Measurements from ENCODE around the gene WNK4. TPM values are rescaled to one million over a fixed set of nuclear protein-coding genes. Genes with fewer than 3 reads are reported as not detected.
A peak's percentile ranks its signal among the peaks of the same experiment; 100 is the strongest.

WNK4 gene
- total RNA-seq, 2 experiments from 2014 or later: 0.42 to 0.74 TPM

DNA sequence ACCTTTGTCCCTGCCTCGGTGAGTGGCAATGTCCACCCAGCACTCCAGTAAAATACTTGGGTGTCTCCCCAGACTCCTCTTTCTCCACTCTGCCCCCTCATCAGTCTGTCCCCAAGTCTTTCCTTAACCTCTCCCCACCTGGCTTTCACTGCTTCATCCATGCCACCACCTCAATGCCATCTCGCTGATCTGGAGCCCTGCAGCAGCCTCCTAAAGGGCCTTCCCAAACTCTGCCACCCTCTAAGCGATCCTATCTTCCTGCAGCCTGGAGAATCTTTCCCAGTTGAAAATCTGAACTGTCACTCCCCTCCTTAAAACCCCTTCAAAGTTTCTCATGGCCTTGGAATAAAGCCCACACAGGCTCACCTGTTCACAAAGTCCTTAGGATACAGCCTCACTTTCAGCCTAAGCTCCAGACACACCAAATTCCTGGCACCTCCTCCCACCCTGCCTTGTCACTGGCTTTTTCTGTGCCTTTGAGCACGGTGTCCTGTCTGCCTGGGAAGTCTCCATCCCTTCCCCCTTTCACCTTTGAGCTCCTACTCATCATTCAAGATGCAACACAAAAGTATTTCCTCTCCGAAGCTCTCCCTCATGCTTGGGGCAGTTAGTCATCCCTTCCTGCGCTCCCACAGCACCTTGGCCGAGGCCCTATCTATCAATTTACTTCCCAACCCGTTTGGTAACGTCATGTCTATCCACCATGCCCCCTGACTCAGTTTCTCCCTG, 2.8 kb downstream of the WNK4 start:
- intact Hi-C loops (cut with DNase I, micrococcal nuclease): no loop called here
- peaks cover 30% of the 10 kb centered on the region for H3K4me1 ChIP-seq (ENCODE audit: insufficient read depth, low read length)
- CTCF ChIA-PET: no interaction called here
- Mint-ChIP-seq H3K4me3 (no peak overlapping the region), H3K27me3 (peaks cover 73% of the 10 kb centered on the region), H3K36me3 (ENCODE audit: low read depth) (peaks cover 19% of the 10 kb centered on the region), H3K27ac (no peak overlapping the region), H3K4me1 (ENCODE audit: low read depth) (peaks cover 36% of the 10 kb centered on the region), H3K9me3 (no peaks in the 10 kb centered on the region)
- DNase-seq (no peak), ATAC-seq (ENCODE audit: poor library complexity) (no peak)
- H3K4me3 ChIP-seq (ENCODE audit: low read length): no peak overlapping the region
- H3K9me3 ChIP-seq (ENCODE audit: control insufficient read depth in 1 of 2, insufficient read depth in 1 of 2, low read length in 2 of 2): peaks cover 0 to 27% of the 10 kb centered on the region in 2 experiments
- TF ChIP-seq, protein P1, sequence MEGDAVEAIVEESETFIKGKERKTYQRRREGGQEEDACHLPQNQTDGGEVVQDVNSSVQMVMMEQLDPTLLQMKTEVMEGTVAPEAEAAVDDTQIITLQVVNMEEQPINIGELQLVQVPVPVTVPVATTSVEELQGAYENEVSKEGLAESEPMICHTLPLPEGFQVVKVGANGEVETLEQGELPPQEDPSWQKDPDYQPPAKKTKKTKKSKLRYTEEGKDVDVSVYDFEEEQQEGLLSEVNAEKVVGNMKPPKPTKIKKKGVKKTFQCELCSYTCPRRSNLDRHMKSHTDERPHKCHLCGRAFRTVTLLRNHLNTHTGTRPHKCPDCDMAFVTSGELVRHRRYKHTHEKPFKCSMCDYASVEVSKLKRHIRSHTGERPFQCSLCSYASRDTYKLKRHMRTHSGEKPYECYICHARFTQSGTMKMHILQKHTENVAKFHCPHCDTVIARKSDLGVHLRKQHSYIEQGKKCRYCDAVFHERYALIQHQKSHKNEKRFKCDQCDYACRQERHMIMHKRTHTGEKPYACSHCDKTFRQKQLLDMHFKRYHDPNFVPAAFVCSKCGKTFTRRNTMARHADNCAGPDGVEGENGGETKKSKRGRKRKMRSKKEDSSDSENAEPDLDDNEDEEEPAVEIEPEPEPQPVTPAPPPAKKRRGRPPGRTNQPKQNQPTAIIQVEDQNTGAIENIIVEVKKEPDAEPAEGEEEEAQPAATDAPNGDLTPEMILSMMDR (IDR thresholded peaks at IDR 0.05): no peak
- H3K36me3 ChIP-seq (ENCODE audit: insufficient read depth, low read length): peaks cover 17% of the 10 kb centered on the region
- POLR2A ChIA-PET: no interaction called here
- H3K27ac ChIP-seq (ENCODE audit: low read depth in 1 of 2, low read length in 2 of 2): no peak overlapping the region
- H3K27me3 ChIP-seq (ENCODE audit: control insufficient read depth in 1 of 2, insufficient read depth in 2 of 2, low read length in 2 of 2): peaks cover 63 to 69% of the 10 kb centered on the region in 2 experiments

DNA sequence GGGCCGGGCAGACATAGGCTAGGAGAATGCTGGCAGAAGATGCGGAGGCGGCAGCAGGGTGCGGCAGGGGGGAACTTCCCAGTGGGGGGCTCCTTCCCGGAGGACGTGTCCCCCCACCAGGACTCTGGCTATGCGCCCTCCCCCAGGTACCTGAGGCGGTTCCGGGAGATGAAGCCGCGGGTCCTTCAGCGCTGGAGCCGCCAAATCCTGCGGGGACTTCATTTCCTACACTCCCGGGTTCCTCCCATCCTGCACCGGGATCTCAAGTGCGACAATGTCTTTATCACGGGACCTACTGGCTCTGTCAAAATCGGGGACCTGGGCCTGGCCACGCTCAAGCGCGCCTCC, 3.4 kb downstream of the WNK4 start:
- ChIA-PET CTCF (no interaction called here), POLR2A (no interaction called here)
- peaks cover 63 to 70% of the 10 kb centered on the region in 2 experiments for H3K27me3 ChIP-seq (ENCODE audit: control insufficient read depth in 1 of 2, insufficient read depth in 2 of 2, low read length in 2 of 2)
- no peak overlapping the region for H3K27ac Mint-ChIP-seq
- H3K9me3 ChIP-seq (ENCODE audit: control insufficient read depth in 1 of 2, insufficient read depth in 1 of 2, low read length in 2 of 2): peaks cover 0 to 27% of the 10 kb centered on the region in 2 experiments
- peaks cover 36% of the 10 kb centered on the region for H3K4me1 Mint-ChIP-seq (ENCODE audit: low read depth)
- H3K36me3 ChIP-seq (ENCODE audit: insufficient read depth, low read length): peaks cover 12% of the 10 kb centered on the region
- H3K4me3 Mint-ChIP-seq: no peak overlapping the region
- H3K4me1 ChIP-seq (ENCODE audit: insufficient read depth, low read length): peaks cover 30% of the 10 kb centered on the region
- intact Hi-C loops (cut with DNase I, micrococcal nuclease): no loop called here
- peaks cover 13% of the 10 kb centered on the region for H3K36me3 Mint-ChIP-seq (ENCODE audit: low read depth)
- no peak overlapping the region for H3K27ac ChIP-seq (ENCODE audit: low read depth in 1 of 2, low read length in 2 of 2)
- TF ChIP-seq, protein P1 (IDR thresholded peaks at IDR 0.05): no peak
- peaks cover 73% of the 10 kb centered on the region for H3K27me3 Mint-ChIP-seq
- no peak for DNase-seq
- H3K4me3 ChIP-seq (ENCODE audit: low read length): no peak overlapping the region
- no peak for ATAC-seq (ENCODE audit: poor library complexity)
- no peaks in the 10 kb centered on the region for H3K9me3 Mint-ChIP-seq

DNA sequence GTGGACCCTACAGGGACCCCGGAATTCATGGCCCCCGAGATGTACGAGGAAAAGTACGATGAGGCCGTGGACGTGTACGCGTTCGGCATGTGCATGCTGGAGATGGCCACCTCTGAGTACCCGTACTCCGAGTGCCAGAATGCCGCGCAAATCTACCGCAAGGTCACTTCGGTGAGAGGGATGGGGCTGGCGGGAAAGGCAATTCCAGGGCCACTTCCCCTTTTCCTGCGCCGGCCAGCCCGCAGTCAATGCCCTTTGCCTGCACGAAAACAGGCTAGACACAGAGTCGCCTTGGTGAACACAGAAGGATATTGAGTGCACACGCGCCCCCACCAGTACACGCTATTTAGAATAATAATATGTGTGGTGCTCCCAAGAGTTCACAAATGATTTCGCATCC, 4.0 kb downstream of the WNK4 start:
- ChIA-PET CTCF (no interaction called here), POLR2A (interaction anchor here (1.0 kb wide), 1 partner anchor 207 kb away, joined by 3 read pairs; the partner anchor contains the start of gene PSMC3IP)
- Histone ChIP-seq H3K4me3 (ENCODE audit: low read length) (no peak overlapping the region), H3K36me3 (ENCODE audit: insufficient read depth, low read length) (peaks cover 5% of the 10 kb centered on the region), H3K9me3 (ENCODE audit: control insufficient read depth in 1 of 2, insufficient read depth in 1 of 2, low read length in 2 of 2) (peaks cover 0 to 27% of the 10 kb centered on the region in 2 experiments), H3K4me1 (ENCODE audit: insufficient read depth, low read length) (peaks cover 30% of the 10 kb centered on the region), H3K27me3 (ENCODE audit: control insufficient read depth in 1 of 2, insufficient read depth in 2 of 2, low read length in 2 of 2) (peaks cover 63 to 70% of the 10 kb centered on the region in 2 experiments), H3K27ac (ENCODE audit: low read depth in 1 of 2, low read length in 2 of 2) (no peak overlapping the region)
- DNase-seq: peak in 1 of 14 experiments; percentile 24
- Mint-ChIP-seq H3K9me3 (no peaks in the 10 kb centered on the region), H3K4me1 (ENCODE audit: low read depth) (peaks cover 34% of the 10 kb centered on the region), H3K4me3 (no peak overlapping the region), H3K27me3 (peaks cover 70% of the 10 kb centered on the region), H3K36me3 (ENCODE audit: low read depth) (peaks cover 7% of the 10 kb centered on the region), H3K27ac (no peak overlapping the region)
- ATAC-seq (ENCODE audit: poor library complexity): no peak
- TF ChIP-seq, protein P1 (IDR thresholded peaks at IDR 0.05): no peak
- intact Hi-C loops (cut with DNase I, micrococcal nuclease): no loop called here
